H1 (cell line): ENCODE results near the gene ATP6V0A1. TPM values are rescaled to one million over a fixed set of nuclear protein-coding genes. Genes with fewer than 3 reads are reported as not detected.

Source experiments
- CEBPB ChIP-seq: IDR thresholded peaks from 2 replicates; pipeline ENCODE4 v1.6.1; 2012; ENCODE audit warnings: low read depth, low read length
- CHD1 ChIP-seq: IDR thresholded peaks from 2 replicates; pipeline ENCODE4 v1.6.1; 2012; ENCODE audit warnings: low read depth, low read length, improper control_type of control experiment
- CTBP2 ChIP-seq: IDR thresholded peaks from 2 replicates; pipeline ENCODE4 v1.7.0; 2011; ENCODE audit warnings: borderline replicate concordance, mild to moderate bottlenecking, moderate library complexity, mixed read lengths, low read length; ENCODE audit not compliant: insufficient read depth, insufficient read length
- KDM5A ChIP-seq: fragments of 200-600 bp; IDR thresholded peaks from 2 replicates; pipeline ENCODE4 v1.7.1; 2012; ENCODE audit warnings: mild to moderate bottlenecking, low read length, inconsistent platforms, mixed read lengths
- NRF1 ChIP-seq: IDR thresholded peaks from 2 replicates; pipeline ENCODE4 v1.6.1; 2011; ENCODE audit warnings: mild to moderate bottlenecking, low read depth, low read length, improper control_type of control experiment
- POLR2AphosphoS5 ChIP-seq: IDR thresholded peaks from 2 replicates; pipeline ENCODE4 v1.6.1; 2011; ENCODE audit warnings: low read depth, low read length
- RAD21 ChIP-seq, 2 experiments: IDR thresholded peaks in 1 of 2; conservative IDR thresholded peaks in 1 of 2; 2 replicates each; pipeline ENCODE4 v1.6.1; 2011; ENCODE audit warnings: low read depth in 2 of 2, low read length in 2 of 2, improper control_type of control experiment in 1 of 2, inconsistent platforms in 1 of 2, mild to moderate bottlenecking in 1 of 2, moderate library complexity in 1 of 2
- RFX5 ChIP-seq: IDR thresholded peaks from 2 replicates; pipeline ENCODE4 v1.6.1; 2011; ENCODE audit warnings: low read depth, low read length, improper control_type of control experiment, borderline replicate concordance
- SIN3A ChIP-seq, 2 experiments: IDR thresholded peaks in 1 of 2; conservative IDR thresholded peaks in 1 of 2; 2 replicates each; pipeline ENCODE4 v1.6.1; 2011 to 2012; ENCODE audit warnings: low read length in 2 of 2, improper control_type of control experiment in 1 of 2, low read depth in 1 of 2, mild to moderate bottlenecking in 1 of 2
- SUZ12 ChIP-seq: fragments of 200-600 bp; sonication (generic); IDR thresholded peaks from 2 replicates; pipeline ENCODE4 v1.6.1; 2012; ENCODE audit warnings: mild to moderate bottlenecking, inconsistent platforms, low read length, moderate library complexity, mixed read lengths
- polyA plus RNA-seq, 7 experiments: library from polyadenylated mRNA; depleted of rRNA in 3 of 7; stranded (reverse) in 5 of 7; unstranded in 2 of 7; fragments of >200 nt in 5 of 7; fragments of 200-250 nt in 2 of 7; gene quantifications; 1 replicate in 5 of 7; 2 replicates in 1 of 7; 4 replicates in 1 of 7; pipeline versions ENCODE4 v1.2.1 to v1.2.3, GENCODE V29; 2011 to 2013; ENCODE audit warnings: missing spikeins in 2 of 7, mixed read lengths in 2 of 7
- total RNA-seq: library from RNA; stranded (reverse); fragmentation: NEBNext Ultra II Directional; extraction: Animal tissue kit (Norgen Biotek cat#: 25700); gene quantifications from 2 replicates; pipeline ENCODE4 v1.2.1, GENCODE V29; 2021
- TF ChIP-seq, protein P1 (sequence below): IDR thresholded peaks from 2 replicates; pipeline ENCODE4 v1.6.1; 2011; ENCODE audit warnings: low read length, improper control_type of control experiment

The ATP6V0A1 gene
- total and polyA plus RNA-seq, 2 of the 8 experiments (the other 6 are each of a cell fraction or from before 2014, with no cell fraction given), result 55.3 to 63.4 TPM

DNA sequence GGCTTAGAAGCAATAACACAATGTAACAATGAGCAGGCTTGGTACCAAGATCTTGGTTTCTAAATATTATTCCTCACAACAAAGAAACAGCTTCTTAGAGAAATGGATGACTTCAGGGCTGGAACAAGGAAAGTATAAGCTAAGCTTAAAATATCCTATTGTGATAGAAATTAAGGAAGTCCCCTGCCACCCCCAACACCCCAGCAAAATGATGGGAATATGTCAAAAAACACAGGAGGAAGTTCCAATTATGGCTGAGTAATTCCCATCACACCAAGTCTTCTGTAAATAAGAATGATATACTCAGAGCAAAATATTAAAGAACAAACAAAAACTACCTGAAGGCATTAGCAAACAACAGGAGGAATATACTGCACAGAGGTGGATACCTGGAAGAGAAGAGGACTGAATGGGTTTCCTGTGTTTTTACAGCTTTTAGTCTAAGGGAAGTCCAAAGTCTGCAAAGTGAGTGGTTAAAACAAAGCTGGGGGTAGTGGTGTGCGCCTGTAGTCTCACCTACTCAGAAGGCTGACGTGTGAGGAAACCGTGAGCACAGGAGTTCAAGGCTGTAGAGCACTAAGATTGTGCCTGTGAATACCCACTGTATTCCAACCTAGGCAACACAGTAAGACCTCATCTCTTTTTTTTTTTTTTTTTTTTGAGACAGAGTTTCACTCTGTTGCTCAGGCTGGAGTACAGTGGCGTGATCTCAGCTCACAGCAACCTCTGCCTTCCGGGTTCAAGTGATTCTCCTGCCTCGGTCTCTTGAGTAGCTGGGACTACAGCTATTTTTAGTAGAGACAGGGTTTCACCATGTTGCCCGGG, 17.1 kb upstream of the ATP6V0A1 start (continued):
- no peak for TF ChIP-seq SIN3A (conservative IDR thresholded peaks at IDR 0.05 in 1 of 2, IDR thresholded peaks at IDR 0.05 in 1 of 2; ENCODE audit: low read depth in 1 of 2, low read length in 2 of 2)
- no peak for TF ChIP-seq CTBP2
- no peak for TF ChIP-seq RAD21 (IDR thresholded peaks at IDR 0.05 in 1 of 2, conservative IDR thresholded peaks at IDR 0.05 in 1 of 2; ENCODE audit: low read depth in 2 of 2, low read length in 2 of 2)
- TF ChIP-seq POLR2AphosphoS5, result no peak
- TF ChIP-seq SUZ12, result no peak
- TF ChIP-seq KDM5A, result no peak
- TF ChIP-seq CEBPB, result no peak
- TF ChIP-seq RFX5, result no peak
- TF ChIP-seq, protein P1, sequence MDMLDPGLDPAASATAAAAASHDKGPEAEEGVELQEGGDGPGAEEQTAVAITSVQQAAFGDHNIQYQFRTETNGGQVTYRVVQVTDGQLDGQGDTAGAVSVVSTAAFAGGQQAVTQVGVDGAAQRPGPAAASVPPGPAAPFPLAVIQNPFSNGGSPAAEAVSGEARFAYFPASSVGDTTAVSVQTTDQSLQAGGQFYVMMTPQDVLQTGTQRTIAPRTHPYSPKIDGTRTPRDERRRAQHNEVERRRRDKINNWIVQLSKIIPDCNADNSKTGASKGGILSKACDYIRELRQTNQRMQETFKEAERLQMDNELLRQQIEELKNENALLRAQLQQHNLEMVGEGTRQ, result no peak
- no peak for TF ChIP-seq CHD1
- TF ChIP-seq NRF1, result no peak
